Measurements from ENCODE around the gene HMGB1. TPM values are rescaled to one million over a fixed set of nuclear protein-coding genes. Genes with fewer than 3 reads are reported as not detected.
"Not testable (repeated sequence)": the region's sequence is repeated elsewhere in the genome, so short reads cannot be mapped to it uniquely, and the experiment has no call there.

HMGB1 gene
- total RNA-seq, 2 experiments from 2014 or later: 483 to 504 TPM

- not testable (repeated sequence) for ATAC-seq (ENCODE audit: low read depth); DNase-seq; H3K9me3 Mint-ChIP-seq; H3K27me3 Mint-ChIP-seq; H3K4me3 Mint-ChIP-seq
- POLR2A ChIA-PET: interaction anchor here (1.0 to 1.7 kb wide), 2 partner anchors 39 to 88 kb away, joined by 4 to 8 read pairs; partner anchors contain the start of gene UBE2L5
- H3K36me3 Mint-ChIP-seq: peaks cover 26% of the 10 kb centered on the region
- peaks cover 23% of the 10 kb centered on the region for H3K4me1 Mint-ChIP-seq
- peak overlapping the region; percentile 48 for H3K27ac Mint-ChIP-seq
Measured at GRCh38 chr13:30461279-30462066, 4.3 kb downstream of the HMGB1 start.

GRCh38 chr13:30457306-30457891, 8.3 kb downstream of the HMGB1 start:
- Mint-ChIP-seq H3K27ac (no peak overlapping the region), H3K4me3 (no peak overlapping the region), H3K27me3 (no peaks in the 10 kb centered on the region), H3K36me3 (peaks cover 14% of the 10 kb centered on the region), H3K9me3 (no peaks in the 10 kb centered on the region), H3K4me1 (peaks cover 12% of the 10 kb centered on the region)
- POLR2A ChIA-PET: interaction anchor here (0.7 kb wide), 1 partner anchor 163 kb away, joined by 4 read pairs; no protein-coding TSS in a partner anchor
- no peak for DNase-seq
- ATAC-seq (ENCODE audit: low read depth): no peak

GRCh38 chr13:30456290-30456689, 9.4 kb downstream of the HMGB1 start:
- no peaks in the 10 kb centered on the region for H3K27me3 Mint-ChIP-seq
- H3K27ac Mint-ChIP-seq: no peak overlapping the region
- peaks cover 3% of the 10 kb centered on the region for H3K4me1 Mint-ChIP-seq
- H3K36me3 Mint-ChIP-seq: peaks cover 7% of the 10 kb centered on the region
- ATAC-seq (ENCODE audit: low read depth): no peak
- H3K4me3 Mint-ChIP-seq: no peak overlapping the region
- no peaks in the 10 kb centered on the region for H3K9me3 Mint-ChIP-seq
- no peak for DNase-seq
- POLR2A ChIA-PET: interaction anchor here (1.2 kb wide), 1 partner anchor 14 kb away, joined by 3 read pairs; no protein-coding TSS in a partner anchor

GRCh38 chr13:30454991-30455390, 10.7 kb downstream of the HMGB1 start:
- Mint-ChIP-seq H3K9me3 (no peaks in the 10 kb centered on the region), H3K27ac (no peak overlapping the region), H3K36me3 (peaks cover 6% of the 10 kb centered on the region), H3K27me3 (no peaks in the 10 kb centered on the region), H3K4me3 (no peak overlapping the region), H3K4me1 (peaks cover 2% of the 10 kb centered on the region)
- POLR2A ChIA-PET: no interaction called here
- DNase-seq: no peak
- no peak for ATAC-seq (ENCODE audit: low read depth)

GRCh38 chr13:30453727-30454126, 12.0 kb downstream of the HMGB1 start:
- Mint-ChIP-seq H3K4me3 (no peak overlapping the region), H3K27me3 (no peaks in the 10 kb centered on the region), H3K27ac (no peak overlapping the region), H3K36me3 (peaks cover 6% of the 10 kb centered on the region), H3K4me1 (no peaks in the 10 kb centered on the region), H3K9me3 (no peaks in the 10 kb centered on the region)
- no peak for DNase-seq
- POLR2A ChIA-PET: no interaction called here
- no peak for ATAC-seq (ENCODE audit: low read depth)

- H3K4me1 Mint-ChIP-seq; H3K4me3 Mint-ChIP-seq; H3K27ac Mint-ChIP-seq; ATAC-seq (ENCODE audit: low read depth); DNase-seq; H3K9me3 Mint-ChIP-seq; H3K27me3 Mint-ChIP-seq; H3K36me3 Mint-ChIP-seq; POLR2A ChIA-PET: not testable (repeated sequence)
Measured at GRCh38 chr13:30451476-30451875, 14.3 kb downstream of the HMGB1 start.

GRCh38 chr13:30450066-30450465, 15.7 kb downstream of the HMGB1 start:
- ATAC-seq (ENCODE audit: low read depth) (no peak), DNase-seq (no peak)
- Mint-ChIP-seq H3K27ac (no peak overlapping the region), H3K27me3 (peaks cover 11% of the 10 kb centered on the region), H3K4me3 (no peak overlapping the region), H3K4me1 (no peaks in the 10 kb centered on the region), H3K36me3 (no peaks in the 10 kb centered on the region), H3K9me3 (no peaks in the 10 kb centered on the region)
- POLR2A ChIA-PET: no interaction called here

GRCh38 chr13:30448441-30448840, 17.3 kb downstream of the HMGB1 start:
- no peak for ATAC-seq (ENCODE audit: low read depth)
- Mint-ChIP-seq H3K27me3 (peaks cover 12% of the 10 kb centered on the region), H3K36me3 (no peaks in the 10 kb centered on the region), H3K9me3 (no peaks in the 10 kb centered on the region), H3K27ac (no peak overlapping the region), H3K4me1 (no peaks in the 10 kb centered on the region), H3K4me3 (no peak overlapping the region)
- no peak for DNase-seq
- POLR2A ChIA-PET: no interaction called here

GRCh38 chr13:30446126-30446500, 19.6 kb downstream of the HMGB1 start:
- H3K27ac Mint-ChIP-seq: no peak overlapping the region
- POLR2A ChIA-PET: no interaction called here
- ATAC-seq (ENCODE audit: low read depth) (no peak), DNase-seq (no peak)
- H3K27me3 Mint-ChIP-seq: peaks cover 12% of the 10 kb centered on the region
- no peaks in the 10 kb centered on the region for H3K36me3 Mint-ChIP-seq
- H3K9me3 Mint-ChIP-seq: no peaks in the 10 kb centered on the region
- H3K4me1 Mint-ChIP-seq: peaks cover 3% of the 10 kb centered on the region
- no peak overlapping the region for H3K4me3 Mint-ChIP-seq

GRCh38 chr13:30443957-30444404, 21.8 kb downstream of the HMGB1 start:
- POLR2A ChIA-PET: interaction anchor here (1.0 kb wide), 1 partner anchor 20 kb away, joined by 4 read pairs; no protein-coding TSS in a partner anchor
- H3K9me3 Mint-ChIP-seq: no peaks in the 10 kb centered on the region
- no peak overlapping the region for H3K27ac Mint-ChIP-seq
- no peak for ATAC-seq (ENCODE audit: low read depth)
- H3K36me3 Mint-ChIP-seq: no peaks in the 10 kb centered on the region
- DNase-seq: no peak
- peaks cover 12% of the 10 kb centered on the region for H3K27me3 Mint-ChIP-seq
- H3K4me3 Mint-ChIP-seq: no peak overlapping the region
- peaks cover 6% of the 10 kb centered on the region for H3K4me1 Mint-ChIP-seq

GRCh38 chr13:30443491-30443890, 22.2 kb downstream of the HMGB1 start:
- POLR2A ChIA-PET: interaction anchor here (1.0 kb wide), 1 partner anchor 20 kb away, joined by 4 read pairs; no protein-coding TSS in a partner anchor
- not testable (repeated sequence) for ATAC-seq (ENCODE audit: low read depth); H3K36me3 Mint-ChIP-seq; H3K9me3 Mint-ChIP-seq; DNase-seq; H3K4me1 Mint-ChIP-seq; H3K4me3 Mint-ChIP-seq; H3K27ac Mint-ChIP-seq
- H3K27me3 Mint-ChIP-seq: peaks cover 12% of the 10 kb centered on the region

GRCh38 chr13:30442926-30443325, 22.8 kb downstream of the HMGB1 start:
- Mint-ChIP-seq H3K4me1 (peaks cover 6% of the 10 kb centered on the region), H3K36me3 (no peaks in the 10 kb centered on the region), H3K27me3 (peaks cover 12% of the 10 kb centered on the region), H3K27ac (no peak overlapping the region), H3K9me3 (no peaks in the 10 kb centered on the region), H3K4me3 (no peak overlapping the region)
- POLR2A ChIA-PET: interaction anchor here (0.6 to 0.7 kb wide), 2 partner anchors 148 to 1737 kb away, joined by 3 to 5 read pairs; no protein-coding TSS in a partner anchor
- DNase-seq (no peak), ATAC-seq (ENCODE audit: low read depth) (no peak)

- H3K4me3 Mint-ChIP-seq: no peak overlapping the region
- no peaks in the 10 kb centered on the region for H3K9me3 Mint-ChIP-seq
- H3K27ac Mint-ChIP-seq: no peak overlapping the region
- H3K36me3 Mint-ChIP-seq: no peaks in the 10 kb centered on the region
- ATAC-seq (ENCODE audit: low read depth): peak; percentile 47
- no peak for DNase-seq
- peaks cover 16% of the 10 kb centered on the region for H3K27me3 Mint-ChIP-seq
- peaks cover 6% of the 10 kb centered on the region for H3K4me1 Mint-ChIP-seq
- POLR2A ChIA-PET: interaction anchor here (0.6 to 1.0 kb wide), 2 partner anchors 15 to 65 kb away, joined by 3 to 5 read pairs; no protein-coding TSS in a partner anchor
Measured at GRCh38 chr13:30440910-30441703, 24.6 kb downstream of the HMGB1 start.
